ENCODE data around the gene PRDX5. TPM values are rescaled to one million over a fixed set of nuclear protein-coding genes. Genes with fewer than 3 reads are reported as not detected.

PRDX5 gene
- 241 and 260 TPM in 2 replicates for total RNA-seq

GRCh38 chr11:64317961-64318765 lies at the start of gene PRDX5:
Gene PRDX5, plus strand, starts transcription at chr11:64318121. Its CDS starts 95 bp downstream, at chr11:64318216.

GRCh38 chr11:64284048-64284961 lies 33.6 kb upstream of the PRDX5 start, which contains the start of gene BAD:
Gene BAD, minus strand, starts transcription at chr11:64284665. Its CDS starts 297 bp downstream, at chr11:64284368.

GRCh38 chr11:64284962-64285884 lies 32.7 kb upstream of the PRDX5 start, which contains the start of gene GPR137:
Gene GPR137, plus strand, starts transcription at chr11:64285848. Its CDS starts 677 bp downstream, at chr11:64286525.

GRCh38 chr11:64291262-64291751 lies 26.6 kb upstream of the PRDX5 start, which contains the start of gene KCNK4:
Gene KCNK4, plus strand, starts transcription at chr11:64291302. Its CDS starts 1,717 bp downstream, at chr11:64293019.

GRCh38 chr11:64299847-64300648 lies 17.9 kb upstream of the PRDX5 start, which contains the start of gene CATSPERZ:
Gene CATSPERZ, plus strand, starts transcription at chr11:64300358. Its CDS starts 53 bp downstream, at chr11:64300411.

GRCh38 chr11:64305075-64305690 lies 12.7 kb upstream of the PRDX5 start, which contains the start of gene ESRRA:
Gene ESRRA, plus strand, starts transcription at chr11:64305524. Its CDS starts 1,656 bp downstream, at chr11:64307180.

GRCh38 chr11:64317325-64317960 lies 478 bp upstream of the PRDX5 start, which contains the start of gene TRMT112:
Gene TRMT112, minus strand, starts transcription at chr11:64317559. Its CDS starts 33 bp downstream, at chr11:64317526.

GRCh38 chr11:64339754-64340408 lies 22.0 kb downstream of the PRDX5 start, which contains the start of gene CCDC88B:
Gene CCDC88B, plus strand, starts transcription at chr11:64340204. Its CDS starts 63 bp downstream, at chr11:64340267.

GRCh38 chr11:64358907-64359711 lies 41.2 kb downstream of the PRDX5 start, which contains the start of gene RPS6KA4:
Gene RPS6KA4, plus strand, starts transcription at chr11:64359162. Its CDS starts 74 bp downstream, at chr11:64359236.

Other genes starting within 250 kb of the PRDX5 start
- 32.9 and 36.7 TPM in 2 replicates for gene MACROD1, start 152.0 kb upstream of the PRDX5 start, total RNA-seq
- 200 and 221 TPM in 2 replicates for gene STIP1, start 131.9 kb upstream of the PRDX5 start, total RNA-seq
- gene FERMT3, start 111.4 kb upstream of the PRDX5 start, total RNA-seq, result 27.2 and 55.4 TPM in 2 replicates
- 20.5 and 28.8 TPM in 2 replicates for gene TRPT1, start 91.9 kb upstream of the PRDX5 start, total RNA-seq
- gene NUDT22, start 91.8 kb upstream of the PRDX5 start, total RNA-seq, result 37.2 and 49.1 TPM in 2 replicates
- 10.6 and 15.0 TPM in 2 replicates for gene DNAJC4, start 87.6 kb upstream of the PRDX5 start, total RNA-seq
- gene VEGFB, start 83.5 kb upstream of the PRDX5 start, total RNA-seq, result 10.8 and 18.4 TPM in 2 replicates
- gene FKBP2, start 77.0 kb upstream of the PRDX5 start, total RNA-seq, result 60.1 and 63.5 TPM in 2 replicates
- 285 and 313 TPM in 2 replicates for gene PPP1R14B, start 71.2 kb upstream of the PRDX5 start, total RNA-seq
- gene PLCB3, start 66.6 kb upstream of the PRDX5 start, total RNA-seq, result 65.0 and 68.5 TPM in 2 replicates
- 58.8 and 63.4 TPM in 2 replicates for gene BAD, start 33.5 kb upstream of the PRDX5 start, total RNA-seq
- gene GPR137, start 32.3 kb upstream of the PRDX5 start, total RNA-seq, result 6.7 and 10.8 TPM in 2 replicates
- not detected in 2 replicates for gene KCNK4, start 26.8 kb upstream of the PRDX5 start, total RNA-seq
- gene CATSPERZ, start 17.8 kb upstream of the PRDX5 start, total RNA-seq, result 0.27 TPM in 1 of 2 replicates, not detected in the other
- 37.9 and 45.5 TPM in 2 replicates for gene ESRRA, start 12.6 kb upstream of the PRDX5 start, total RNA-seq
- gene TRMT112, start 562 bp upstream of the PRDX5 start, total RNA-seq, result 214 and 281 TPM in 2 replicates
- gene CCDC88B, start 22.1 kb downstream of the PRDX5 start, total RNA-seq, result 1.3 and 2.4 TPM in 2 replicates
- 40.9 and 46.9 TPM in 2 replicates for gene RPS6KA4, start 41.0 kb downstream of the PRDX5 start, total RNA-seq
- gene SLC22A11, start 237.8 kb downstream of the PRDX5 start, total RNA-seq, result not detected in 2 replicates